NCI-H1417 (cell line): ENCODE results near the gene DDB1.
A peak's percentile ranks its signal among the peaks of the same experiment; 100 is the strongest.

Experiments used
- DNase-seq, 3 experiments: peaks; one replicate each; lab custom pipeline; 2025; lab: John Stamatoyannopoulos, UW

DDB1 gene

GRCh38 chr11:61297341-61297740 lies 35.6 kb downstream of the DDB1 start:
- no peak for DNase-seq

- DNase-seq: peak in 1 of 3 experiments; percentile 37
These were observed 37.3 kb downstream of the DDB1 start for GRCh38 chr11:61295596-61295926.

- peak; percentile 41 to 86 (median 80) for DNase-seq
These were observed 37.9 kb downstream of the DDB1 start, which contains the start of gene VWCE for GRCh38 chr11:61294717-61295595. VWCE (minus strand) TSS chr11:61295316; CDS start chr11:61295037, 279 bp downstream.

GRCh38 chr11:61293867-61294716 lies 38.8 kb downstream of the DDB1 start:
- peak in 2 of 3 experiments; percentile 78 to 86 for DNase-seq

- no peak for DNase-seq
These were observed 40.5 kb downstream of the DDB1 start for GRCh38 chr11:61292356-61292755.

- no peak for DNase-seq
These were observed 41.8 kb downstream of the DDB1 start for GRCh38 chr11:61290905-61291690.

- no peak for DNase-seq
These were observed 45.4 kb downstream of the DDB1 start for GRCh38 chr11:61287338-61287977.

- DNase-seq: no peak
These were observed 49.3 kb downstream of the DDB1 start for GRCh38 chr11:61283613-61284012.

- DNase-seq: peak in 1 of 3 experiments; percentile 44
These were observed 51.2 kb downstream of the DDB1 start for GRCh38 chr11:61281581-61282250.

- DNase-seq: no peak
These were observed 51.9 kb downstream of the DDB1 start for GRCh38 chr11:61280883-61281580.

GRCh38 chr11:61279934-61280659 lies 52.8 kb downstream of the DDB1 start:
- no peak for DNase-seq

- DNase-seq: no peak
These were observed 54.9 kb downstream of the DDB1 start for GRCh38 chr11:61278001-61278470.

GRCh38 chr11:61277186-61278000 lies 55.5 kb downstream of the DDB1 start:
- DNase-seq: no peak

GRCh38 chr11:61275191-61275590 lies 57.7 kb downstream of the DDB1 start:
- DNase-seq: no peak

- no peak for DNase-seq
These were observed 58.8 kb downstream of the DDB1 start for GRCh38 chr11:61274084-61274483.

- peak in 1 of 3 experiments; percentile 10 for DNase-seq
These were observed 59.5 kb downstream of the DDB1 start for GRCh38 chr11:61273178-61274078.

- no peak for DNase-seq
These were observed 60.2 kb downstream of the DDB1 start for GRCh38 chr11:61272731-61273130.
